NB4 (cell line): ENCODE results near the gene NBPF3.

ENCODE experiments used
- DNase-seq: peaks from one replicate; pipeline ENCODE4 v3.0.0; 2010; ENCODE audit warnings: low read depth
- H3K4me3 ChIP-seq: one replicate; pipeline ENCODE4 v1.5.1; 2011; ENCODE audit warnings: mild to moderate bottlenecking, low read depth, low read length, moderate library complexity
- MYC ChIP-seq: IDR thresholded peaks from 2 replicates; pipeline ENCODE4 v1.6.1; 2011; ENCODE audit warnings: low read depth, low read length
- POLR2A ChIP-seq: IDR thresholded peaks from 2 replicates; pipeline ENCODE4 v1.6.1; 2011; ENCODE audit warnings: mild to moderate bottlenecking; ENCODE audit not compliant: insufficient read length; ENCODE audit errors: extremely low read depth
- TF ChIP-seq, protein P1 (sequence below): IDR thresholded peaks from 2 replicates; pipeline ENCODE4 v1.6.1; 2011; ENCODE audit warnings: low read depth, low read length
- TF ChIP-seq, protein P2 (sequence below): IDR thresholded peaks from one replicate; pipeline ENCODE4 v1.5.1; 2012; ENCODE audit warnings: low read depth, low read length

The NBPF3 gene

DNA sequence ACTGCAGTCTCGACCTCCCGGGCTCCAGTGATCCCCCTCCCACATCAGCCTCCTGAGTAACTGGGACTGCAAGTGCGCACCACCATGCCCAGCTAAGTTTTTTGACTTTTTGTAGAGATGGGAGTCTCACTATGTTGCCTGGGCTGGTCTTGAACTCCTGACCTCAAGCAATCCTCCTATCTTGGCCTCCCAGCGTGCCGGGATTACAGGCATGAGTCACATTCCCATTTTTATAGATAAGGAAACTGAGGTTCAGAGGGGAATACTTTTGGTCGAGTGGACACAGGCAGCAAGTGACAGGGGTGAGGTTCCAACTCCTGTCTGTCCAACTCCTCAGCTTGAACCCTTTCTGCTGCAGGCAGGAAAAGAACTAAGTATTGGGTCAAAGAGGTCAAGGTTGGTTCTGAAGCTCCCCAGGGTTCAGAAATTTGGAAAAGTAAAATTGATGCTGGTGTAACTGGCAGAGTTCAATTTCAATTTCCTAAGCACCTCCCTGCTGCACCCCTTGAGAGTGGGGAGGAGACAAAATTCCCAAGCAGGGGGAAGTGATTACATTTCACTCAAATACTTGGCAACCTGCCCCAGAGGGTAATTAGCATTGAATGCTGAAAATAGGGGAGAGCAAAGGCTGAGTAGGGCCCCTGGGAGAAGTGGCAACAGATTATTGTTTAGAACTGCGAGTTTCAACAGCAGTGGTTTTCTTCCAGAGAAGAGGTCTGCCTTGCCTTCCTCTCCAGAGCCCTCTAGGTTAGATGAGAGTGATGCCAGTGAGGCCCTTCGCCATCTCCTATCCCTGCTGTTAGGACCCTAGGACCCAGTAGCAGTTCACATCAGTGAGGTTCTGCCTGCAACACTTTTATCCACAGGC is 51.8 kb downstream of the NBPF3 start:
- TF ChIP-seq POLR2A (no peak), MYC (no peak)
- TF ChIP-seq, protein P1, sequence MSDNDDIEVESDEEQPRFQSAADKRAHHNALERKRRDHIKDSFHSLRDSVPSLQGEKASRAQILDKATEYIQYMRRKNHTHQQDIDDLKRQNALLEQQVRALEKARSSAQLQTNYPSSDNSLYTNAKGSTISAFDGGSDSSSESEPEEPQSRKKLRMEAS = no peak
- TF ChIP-seq, protein P2, sequence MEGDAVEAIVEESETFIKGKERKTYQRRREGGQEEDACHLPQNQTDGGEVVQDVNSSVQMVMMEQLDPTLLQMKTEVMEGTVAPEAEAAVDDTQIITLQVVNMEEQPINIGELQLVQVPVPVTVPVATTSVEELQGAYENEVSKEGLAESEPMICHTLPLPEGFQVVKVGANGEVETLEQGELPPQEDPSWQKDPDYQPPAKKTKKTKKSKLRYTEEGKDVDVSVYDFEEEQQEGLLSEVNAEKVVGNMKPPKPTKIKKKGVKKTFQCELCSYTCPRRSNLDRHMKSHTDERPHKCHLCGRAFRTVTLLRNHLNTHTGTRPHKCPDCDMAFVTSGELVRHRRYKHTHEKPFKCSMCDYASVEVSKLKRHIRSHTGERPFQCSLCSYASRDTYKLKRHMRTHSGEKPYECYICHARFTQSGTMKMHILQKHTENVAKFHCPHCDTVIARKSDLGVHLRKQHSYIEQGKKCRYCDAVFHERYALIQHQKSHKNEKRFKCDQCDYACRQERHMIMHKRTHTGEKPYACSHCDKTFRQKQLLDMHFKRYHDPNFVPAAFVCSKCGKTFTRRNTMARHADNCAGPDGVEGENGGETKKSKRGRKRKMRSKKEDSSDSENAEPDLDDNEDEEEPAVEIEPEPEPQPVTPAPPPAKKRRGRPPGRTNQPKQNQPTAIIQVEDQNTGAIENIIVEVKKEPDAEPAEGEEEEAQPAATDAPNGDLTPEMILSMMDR = no peak
- no peak overlapping the region for H3K4me3 ChIP-seq
- DNase-seq = peak; percentile 32

DNA sequence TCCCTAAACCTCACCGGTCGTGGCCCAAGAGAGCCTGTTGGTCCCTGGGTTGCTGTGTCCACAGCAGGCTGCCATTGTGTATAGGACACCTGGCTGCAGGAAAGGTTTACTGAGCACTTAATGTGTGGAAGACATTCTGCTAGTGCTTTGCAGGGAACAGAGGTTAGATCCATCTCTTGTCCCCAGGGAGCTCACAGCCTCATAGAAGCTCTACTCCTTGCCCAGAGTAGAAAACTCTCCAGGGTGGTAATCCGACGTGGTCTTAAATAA is 52.4 kb downstream of the NBPF3 start:
- TF ChIP-seq, protein P2 = no peak
- TF ChIP-seq, protein P1 = no peak
- TF ChIP-seq MYC (no peak), POLR2A (no peak)
- DNase-seq = no peak
- no peak overlapping the region for H3K4me3 ChIP-seq

DNA sequence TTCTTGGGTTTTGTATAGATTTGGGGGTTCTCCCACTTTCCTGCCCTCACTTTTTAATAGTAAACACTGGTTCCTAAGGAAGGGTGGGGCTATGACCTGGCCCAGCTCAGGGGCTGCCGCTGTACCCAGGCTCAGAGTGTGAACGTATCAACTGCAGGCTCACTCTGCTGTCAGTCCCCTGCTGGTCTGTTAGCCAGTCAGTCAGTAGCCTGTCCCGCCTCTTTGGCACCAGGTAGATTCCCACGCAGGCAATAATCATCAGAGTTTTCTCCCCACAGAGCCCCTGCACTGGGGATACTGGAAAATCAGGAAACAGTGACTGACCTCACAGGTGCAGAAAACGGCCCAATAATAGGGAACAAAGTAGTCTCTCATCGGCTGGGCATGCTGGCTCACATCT is 54.3 kb downstream of the NBPF3 start:
- TF ChIP-seq, protein P1 = no peak
- TF ChIP-seq, protein P2 = no peak
- no peak for DNase-seq
- no peak overlapping the region for H3K4me3 ChIP-seq

DNA sequence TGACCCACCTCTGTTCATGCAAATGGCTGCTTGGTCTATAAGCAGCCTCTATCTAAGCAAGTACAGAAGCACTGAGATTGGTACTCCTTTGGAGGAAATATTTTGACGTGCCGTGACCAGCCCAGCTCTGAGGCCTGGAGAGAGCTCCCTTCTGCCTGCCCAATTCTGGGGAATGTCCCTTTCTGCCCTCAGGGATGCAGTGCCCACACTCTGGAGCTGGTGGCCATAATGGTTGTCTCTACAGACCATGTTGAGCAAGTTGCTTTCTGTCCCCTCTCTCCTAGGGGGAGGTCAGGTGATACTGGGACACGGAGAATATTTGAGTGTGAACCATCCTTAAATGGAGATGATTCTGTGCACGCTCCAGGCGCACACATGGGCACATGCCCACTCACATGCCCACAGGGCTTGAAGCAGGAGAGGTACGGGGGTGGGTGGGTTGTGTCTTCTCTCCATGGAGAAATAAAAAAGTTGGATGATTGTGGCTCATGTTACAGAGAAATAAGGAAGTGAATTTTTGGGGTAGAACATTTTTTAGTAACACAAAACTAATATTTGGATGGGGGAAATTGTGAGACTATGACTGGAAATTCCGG is 55.4 kb downstream of the NBPF3 start:
- no peak for DNase-seq
- H3K4me3 ChIP-seq = no peak overlapping the region
- no peak for TF ChIP-seq MYC
- TF ChIP-seq, protein P2 = no peak
- no peak for TF ChIP-seq POLR2A
- TF ChIP-seq, protein P1 = no peak

DNA sequence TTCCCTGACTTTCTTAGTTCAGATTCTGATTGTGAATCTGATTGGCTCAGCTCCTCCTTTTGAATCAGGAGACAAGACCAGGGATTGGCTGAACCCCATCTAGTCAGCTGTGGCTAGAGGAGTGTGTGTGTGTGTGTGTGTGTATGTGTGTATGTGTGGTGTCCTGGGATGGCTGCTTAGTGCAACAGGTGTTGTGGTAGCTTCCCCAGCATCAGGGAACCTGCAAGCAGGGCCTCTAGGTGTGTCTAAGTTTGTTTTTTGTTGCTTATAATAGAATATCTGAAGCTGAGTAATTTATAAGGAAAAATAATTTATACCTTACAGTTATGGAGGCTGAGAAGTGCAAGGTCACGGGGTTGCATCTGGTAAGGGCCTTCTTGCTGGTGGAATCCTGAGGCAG is 56.1 kb downstream of the NBPF3 start:
- TF ChIP-seq POLR2A = no peak
- TF ChIP-seq, protein P2 = no peak
- no peak for TF ChIP-seq MYC
- TF ChIP-seq, protein P1 = no peak
- H3K4me3 ChIP-seq = no peak overlapping the region
- no peak for DNase-seq
